Stomach (tissue), 9 donors: Measurements from ENCODE around the gene CARMIL3. TPM values are rescaled to one million over a fixed set of nuclear protein-coding genes. Genes with fewer than 3 reads are reported as not detected.

Experiments
- DNase-seq, 2 donors: peaks; one replicate each; pipeline versions ENCODE4 v3.0.0 to v3.0.0-alpha.2; 2013 to 2019
- H3K27ac ChIP-seq, 5 donors: fragments of 200-600 bp in 4 of 5; sonication (generic) in 4 of 5; one replicate each; pipeline ENCODE4 v1.5.1; 2013 to 2019; ENCODE audit warnings: mild to moderate bottlenecking in 1 of 5, moderate library complexity in 1 of 5
- H3K27me3 ChIP-seq, 3 donors: fragments of 200-600 bp; sonication (generic); one replicate each; pipeline ENCODE4 v1.5.1; 2017 to 2019; ENCODE audit warnings: mixed run types in 1 of 3
- H3K36me3 ChIP-seq, 4 donors: fragments of 200-600 bp; sonication (generic); 1 replicate in 3 of 4; 2 replicates in 1 of 4; pipeline ENCODE4 v1.5.1; 2016 to 2019
- H3K4me1 ChIP-seq, 4 donors: fragments of 200-600 bp; sonication (generic); one replicate each; pipeline ENCODE4 v1.5.1; 2016 to 2019
- H3K4me3 ChIP-seq, 4 donors: fragments of 200-600 bp; sonication (generic) in 3 of 4; one replicate each; pipeline ENCODE4 v1.5.1; 2016 to 2019; ENCODE audit warnings: mild to moderate bottlenecking in 1 of 4
- H3K9me3 ChIP-seq, 4 donors: fragments of 200-600 bp; sonication (generic); one replicate each; pipeline ENCODE4 v1.5.1; 2016 to 2019
- EP300 ChIP-seq: sonication (generic); formaldehyde crosslinking; IDR thresholded peaks from one replicate; pipeline ENCODE4 v1.6.1; 2017; ENCODE audit warnings: antibody characterized with exemption
- POLR2A ChIP-seq, 4 donors: fragments of 450-650 bp; IDR thresholded peaks; one replicate each; pipeline ENCODE4 v1.6.1; 2016; ENCODE audit warnings: antibody characterized with exemption in 4 of 4, control low read depth in 2 of 4, mild to moderate bottlenecking in 1 of 4, moderate library complexity in 1 of 4
- POLR2AphosphoS5 ChIP-seq, 3 donors: sonication (generic); formaldehyde crosslinking; IDR thresholded peaks; one replicate each; pipeline ENCODE4 v1.6.1; 2016; ENCODE audit warnings: antibody characterized with exemption in 3 of 3
- WGBS, 5 donors: extraction: QIAGEN DNeasy Blood & Tissue Kit in 3 of 5; methylation state at CpG; one replicate each; pipeline versions ENCODE4 v1.1.5 to v1.1.7; 2013 to 2018; 5-methylcytosine and 5-hydroxymethylcytosine counted together
- intact Hi-C: fragments of 100-400 bp; cut with DNase I; formaldehyde crosslinking; loops from one replicate; pipeline ENCODE4 v1.15.1; 2023; ENCODE audit warnings: low total_unique reads
- polyA plus RNA-seq, 3 donors: library from polyadenylated mRNA; stranded (reverse); fragments of 200-250 nt; gene quantifications; one replicate each; pipeline ENCODE4 v1.2.3, GENCODE V29; 2013
- total RNA-seq, 5 donors: library from RNA; depleted of rRNA; stranded (reverse); fragments of >200 nt; gene quantifications; one replicate each; pipeline versions ENCODE4 v1.1.0 to v1.2.3, GENCODE V29; 2014 to 2016
- TF ChIP-seq, protein P1 (sequence below), 7 experiments: fragments of 450-650 bp in 4 of 7; fragments of 200-600 bp in 3 of 7; sonication (generic) in 3 of 7; IDR thresholded peaks; one replicate each; pipeline ENCODE4 v1.5.1; 2016 to 2019; ENCODE audit warnings: antibody characterized with exemption in 7 of 7, control low read depth in 2 of 7, mild to moderate bottlenecking in 1 of 7
- donor health status: healthy with polysubstance abuse.
- donor health status: Bipolar disorder and iron deficiency.
- donor health status: healthy.

Gene CARMIL3
- total and polyA plus RNA-seq, 8 donors = 0.14 to 2.0 (median 0.50) TPM; not detected in 2

DNA sequence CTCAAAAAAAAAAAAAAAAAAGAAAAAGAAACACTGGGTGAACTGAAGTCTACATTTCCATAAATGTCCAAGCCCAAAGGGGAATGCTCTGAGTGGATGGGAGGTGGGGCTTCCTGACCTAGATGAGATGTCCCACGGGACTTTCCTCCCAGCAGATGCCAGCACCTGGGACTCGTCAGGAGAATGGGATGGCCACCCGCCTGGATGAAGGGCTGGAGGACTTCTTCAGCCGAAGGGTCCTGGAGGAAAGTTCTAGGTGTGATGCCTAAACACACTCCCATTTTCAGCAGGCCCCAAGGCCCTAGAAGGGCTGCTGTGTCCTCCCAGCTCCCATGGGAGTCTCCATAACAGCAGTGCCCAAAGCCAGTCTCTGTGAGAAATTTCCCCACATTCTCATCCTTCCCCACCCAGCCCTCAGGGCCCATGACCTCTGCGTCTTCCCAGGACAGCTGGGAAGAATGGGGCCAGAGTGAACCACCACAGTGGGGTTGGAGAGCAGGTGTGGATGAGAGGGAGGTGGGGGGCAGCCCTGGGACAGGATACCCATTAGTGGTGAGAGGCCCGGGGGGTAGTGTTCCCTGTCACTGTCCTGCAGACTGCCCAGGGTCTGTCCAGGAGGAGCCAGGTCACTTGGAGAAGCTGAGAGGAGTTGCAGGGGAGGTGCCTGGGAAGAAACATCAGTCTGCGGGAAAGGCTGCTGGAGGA, 12.4 kb downstream of the CARMIL3 start:
- no peak overlapping the region for H3K4me3 ChIP-seq
- H3K36me3 ChIP-seq = no peaks in the 10 kb centered on the region
- no peak for DNase-seq
- no peaks in the 10 kb centered on the region for H3K9me3 ChIP-seq
- TF ChIP-seq, protein P1, sequence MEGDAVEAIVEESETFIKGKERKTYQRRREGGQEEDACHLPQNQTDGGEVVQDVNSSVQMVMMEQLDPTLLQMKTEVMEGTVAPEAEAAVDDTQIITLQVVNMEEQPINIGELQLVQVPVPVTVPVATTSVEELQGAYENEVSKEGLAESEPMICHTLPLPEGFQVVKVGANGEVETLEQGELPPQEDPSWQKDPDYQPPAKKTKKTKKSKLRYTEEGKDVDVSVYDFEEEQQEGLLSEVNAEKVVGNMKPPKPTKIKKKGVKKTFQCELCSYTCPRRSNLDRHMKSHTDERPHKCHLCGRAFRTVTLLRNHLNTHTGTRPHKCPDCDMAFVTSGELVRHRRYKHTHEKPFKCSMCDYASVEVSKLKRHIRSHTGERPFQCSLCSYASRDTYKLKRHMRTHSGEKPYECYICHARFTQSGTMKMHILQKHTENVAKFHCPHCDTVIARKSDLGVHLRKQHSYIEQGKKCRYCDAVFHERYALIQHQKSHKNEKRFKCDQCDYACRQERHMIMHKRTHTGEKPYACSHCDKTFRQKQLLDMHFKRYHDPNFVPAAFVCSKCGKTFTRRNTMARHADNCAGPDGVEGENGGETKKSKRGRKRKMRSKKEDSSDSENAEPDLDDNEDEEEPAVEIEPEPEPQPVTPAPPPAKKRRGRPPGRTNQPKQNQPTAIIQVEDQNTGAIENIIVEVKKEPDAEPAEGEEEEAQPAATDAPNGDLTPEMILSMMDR (IDR thresholded peaks at IDR 0.05) = no peak
- TF ChIP-seq POLR2A (IDR thresholded peaks at IDR 0.05) (no peak), EP300 (no peak), POLR2AphosphoS5 (IDR thresholded peaks at IDR 0.05) (no peak)
- no peaks in the 10 kb centered on the region for H3K4me1 ChIP-seq
- H3K27me3 ChIP-seq = no peaks in the 10 kb centered on the region
- 76 to 92% (median 84%) methylated on average over 7 of the region's 7 CpGs for WGBS, 5 donors
- H3K27ac ChIP-seq = no peak overlapping the region
- intact Hi-C loops = no loop called here

DNA sequence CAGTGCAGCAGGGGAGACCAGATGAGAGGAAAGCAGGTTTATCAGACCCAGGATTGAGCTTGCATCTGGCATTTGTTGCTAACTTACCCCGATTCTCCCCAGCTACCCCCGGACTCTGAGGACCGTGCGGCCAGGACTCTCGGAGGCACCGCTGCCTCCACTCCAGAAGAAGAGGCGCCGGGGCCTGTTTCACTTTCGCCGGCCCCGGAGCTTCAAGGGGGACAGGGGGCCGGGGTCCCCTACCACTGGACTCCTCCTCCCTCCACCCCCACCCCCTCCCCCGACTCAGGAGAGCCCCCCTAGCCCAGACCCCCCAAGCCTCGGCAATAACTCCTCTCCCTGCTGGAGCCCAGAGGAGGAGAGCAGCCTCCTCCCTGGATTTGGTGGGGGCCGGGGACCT, 13.0 kb downstream of the CARMIL3 start:
- TF ChIP-seq POLR2AphosphoS5 (IDR thresholded peaks at IDR 0.05) (no peak), EP300 (no peak), POLR2A (IDR thresholded peaks at IDR 0.05) (no peak)
- TF ChIP-seq, protein P1 (IDR thresholded peaks at IDR 0.05) = no peak
- H3K4me1 ChIP-seq = no peaks in the 10 kb centered on the region
- no peaks in the 10 kb centered on the region for H3K9me3 ChIP-seq
- no peaks in the 10 kb centered on the region for H3K36me3 ChIP-seq
- H3K27ac ChIP-seq = no peak overlapping the region
- H3K27me3 ChIP-seq = no peaks in the 10 kb centered on the region
- intact Hi-C loops = no loop called here
- WGBS, 5 donors = 82 to 89% (median 87%) methylated on average over 13 to 15 of the region's 15 CpGs
- H3K4me3 ChIP-seq = no peak overlapping the region
- no peak for DNase-seq

DNA sequence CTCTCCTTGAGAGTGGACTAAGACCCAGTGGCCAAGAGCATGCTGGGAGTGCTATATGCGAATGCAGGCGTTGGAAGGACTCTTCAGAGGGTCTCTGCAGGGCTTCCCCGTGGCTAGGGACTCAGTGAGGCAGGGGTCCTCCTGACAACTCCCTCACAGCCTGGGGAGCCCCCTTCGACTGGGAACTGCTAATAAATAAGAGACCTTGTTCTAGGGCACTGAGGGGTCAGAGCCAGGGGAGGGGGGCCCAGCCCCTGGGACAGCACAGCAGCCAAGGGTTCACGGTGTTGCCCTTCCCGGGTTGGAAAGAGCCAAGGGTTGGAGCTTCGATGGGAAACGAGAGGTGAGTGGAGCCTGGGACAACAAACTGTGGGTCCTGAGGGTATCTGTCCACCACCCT, 13.6 kb downstream of the CARMIL3 start:
- no peak overlapping the region for H3K4me3 ChIP-seq
- DNase-seq = no peak
- H3K9me3 ChIP-seq = no peaks in the 10 kb centered on the region
- no peak for TF ChIP-seq EP300
- no peak for TF ChIP-seq POLR2AphosphoS5 (IDR thresholded peaks at IDR 0.05)
- TF ChIP-seq POLR2A (IDR thresholded peaks at IDR 0.05) = no peak
- TF ChIP-seq, protein P1 (IDR thresholded peaks at IDR 0.05) = no peak
- no peaks in the 10 kb centered on the region for H3K27me3 ChIP-seq
- no peak overlapping the region for H3K27ac ChIP-seq
- H3K4me1 ChIP-seq = no peaks in the 10 kb centered on the region
- intact Hi-C loops = no loop called here
- 66 to 79% (median 75%) methylated on average over 8 of the region's 8 CpGs for WGBS, 5 donors
- H3K36me3 ChIP-seq = no peaks in the 10 kb centered on the region

- no peak overlapping the region for H3K4me3 ChIP-seq
- H3K27me3 ChIP-seq = peaks cover 0 to 6% (median 0%) of the 10 kb centered on the region in 3 donors
- H3K27ac ChIP-seq = no peak overlapping the region
- H3K9me3 ChIP-seq = no peaks in the 10 kb centered on the region
- intact Hi-C loops = no loop called here
- TF ChIP-seq POLR2A (IDR thresholded peaks at IDR 0.05) (no peak), POLR2AphosphoS5 (IDR thresholded peaks at IDR 0.05) (no peak), EP300 (no peak)
- TF ChIP-seq, protein P1 (IDR thresholded peaks at IDR 0.05) = no peak
- WGBS, 5 donors = 80 to 85% (median 82%) methylated on average over 8 of the region's 8 CpGs
- no peak for DNase-seq
- H3K36me3 ChIP-seq = no peaks in the 10 kb centered on the region
- peaks cover 2 to 6% (median 4%) of the 10 kb centered on the region in 4 donors for H3K4me1 ChIP-seq
Observed at GRCh38 chr14:24066496-24067132, 14.8 kb downstream of the CARMIL3 start.
